ENCODE data around the gene TCOF1.
A peak's percentile ranks its signal among the peaks of the same experiment; 100 is the strongest.
"Not testable (repeated sequence)": the region's sequence is repeated elsewhere in the genome, so short reads cannot be mapped to it uniquely, and the experiment has no call there.

The TCOF1 gene

DNA sequence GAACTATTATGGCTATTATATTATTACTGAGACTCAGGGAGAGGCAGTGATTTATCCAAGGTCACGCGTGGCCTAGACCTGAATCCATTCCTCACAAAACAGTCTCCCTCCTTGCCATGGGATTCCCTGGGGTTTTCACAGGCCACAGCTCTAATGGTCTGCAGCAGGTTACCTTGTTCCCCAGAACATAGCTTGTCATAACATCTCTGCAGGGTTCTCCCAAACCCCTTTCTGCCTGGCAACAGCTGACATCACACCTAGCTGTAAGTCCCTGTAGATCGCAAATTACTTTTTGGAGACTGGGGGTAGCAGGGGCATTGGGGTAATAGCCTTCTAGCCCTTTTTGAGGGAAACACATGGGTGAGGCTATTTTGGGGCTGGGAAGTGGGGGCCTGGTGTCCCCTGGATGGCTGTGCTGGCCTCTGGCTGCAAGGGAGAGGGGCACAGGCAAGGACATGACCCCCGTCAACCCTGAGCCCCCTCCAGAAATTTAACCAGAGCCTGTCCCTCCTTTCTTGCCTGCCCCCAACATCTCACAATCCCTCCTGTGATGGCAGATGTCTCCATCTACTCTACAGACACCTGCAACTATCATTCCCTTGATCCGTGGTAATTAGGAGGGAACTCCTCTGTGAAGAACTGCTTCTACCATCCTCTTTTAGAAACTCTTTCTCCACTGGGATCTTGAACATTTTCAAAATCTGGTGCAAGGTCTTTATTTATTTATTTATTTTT, 53.9 kb downstream of the TCOF1 start:
- peaks cover 50% of the 10 kb centered on the region for H3K79me2 ChIP-seq (ENCODE audit: insufficient read depth, low read depth)
- peaks cover 5% of the 10 kb centered on the region; the same call in 1 of the 2 replicates for H4K20me1 ChIP-seq (ENCODE audit: insufficient read depth)
- no peak overlapping the region for H3K4me3 ChIP-seq (IDR thresholded peaks at IDR 0.05; ENCODE audit: insufficient read depth, low read depth, low read length)
- TF ChIP-seq, protein P1, sequence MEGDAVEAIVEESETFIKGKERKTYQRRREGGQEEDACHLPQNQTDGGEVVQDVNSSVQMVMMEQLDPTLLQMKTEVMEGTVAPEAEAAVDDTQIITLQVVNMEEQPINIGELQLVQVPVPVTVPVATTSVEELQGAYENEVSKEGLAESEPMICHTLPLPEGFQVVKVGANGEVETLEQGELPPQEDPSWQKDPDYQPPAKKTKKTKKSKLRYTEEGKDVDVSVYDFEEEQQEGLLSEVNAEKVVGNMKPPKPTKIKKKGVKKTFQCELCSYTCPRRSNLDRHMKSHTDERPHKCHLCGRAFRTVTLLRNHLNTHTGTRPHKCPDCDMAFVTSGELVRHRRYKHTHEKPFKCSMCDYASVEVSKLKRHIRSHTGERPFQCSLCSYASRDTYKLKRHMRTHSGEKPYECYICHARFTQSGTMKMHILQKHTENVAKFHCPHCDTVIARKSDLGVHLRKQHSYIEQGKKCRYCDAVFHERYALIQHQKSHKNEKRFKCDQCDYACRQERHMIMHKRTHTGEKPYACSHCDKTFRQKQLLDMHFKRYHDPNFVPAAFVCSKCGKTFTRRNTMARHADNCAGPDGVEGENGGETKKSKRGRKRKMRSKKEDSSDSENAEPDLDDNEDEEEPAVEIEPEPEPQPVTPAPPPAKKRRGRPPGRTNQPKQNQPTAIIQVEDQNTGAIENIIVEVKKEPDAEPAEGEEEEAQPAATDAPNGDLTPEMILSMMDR (conservative IDR thresholded peaks at IDR 0.05; ENCODE audit: low read depth, low read length), result no peak
- peak overlapping the region; percentile 95 for H3K9ac ChIP-seq
- H3K27ac ChIP-seq, result peak overlapping the region; percentile 97
- H2AFZ ChIP-seq (ENCODE audit: low read depth), result no peak overlapping the region
- H3K4me1 ChIP-seq (ENCODE audit: low read depth, poor library complexity, severe bottlenecking), result peaks cover 31% of the 10 kb centered on the region
- peak overlapping the region; percentile 97 for H3K4me2 ChIP-seq
- H3K27me3 ChIP-seq (ENCODE audit: insufficient read depth, low read depth), result no peaks in the 10 kb centered on the region
- no peaks in the 10 kb centered on the region; the same call in 1 of the 2 replicates for H3K36me3 ChIP-seq (ENCODE audit: insufficient read depth)

DNA sequence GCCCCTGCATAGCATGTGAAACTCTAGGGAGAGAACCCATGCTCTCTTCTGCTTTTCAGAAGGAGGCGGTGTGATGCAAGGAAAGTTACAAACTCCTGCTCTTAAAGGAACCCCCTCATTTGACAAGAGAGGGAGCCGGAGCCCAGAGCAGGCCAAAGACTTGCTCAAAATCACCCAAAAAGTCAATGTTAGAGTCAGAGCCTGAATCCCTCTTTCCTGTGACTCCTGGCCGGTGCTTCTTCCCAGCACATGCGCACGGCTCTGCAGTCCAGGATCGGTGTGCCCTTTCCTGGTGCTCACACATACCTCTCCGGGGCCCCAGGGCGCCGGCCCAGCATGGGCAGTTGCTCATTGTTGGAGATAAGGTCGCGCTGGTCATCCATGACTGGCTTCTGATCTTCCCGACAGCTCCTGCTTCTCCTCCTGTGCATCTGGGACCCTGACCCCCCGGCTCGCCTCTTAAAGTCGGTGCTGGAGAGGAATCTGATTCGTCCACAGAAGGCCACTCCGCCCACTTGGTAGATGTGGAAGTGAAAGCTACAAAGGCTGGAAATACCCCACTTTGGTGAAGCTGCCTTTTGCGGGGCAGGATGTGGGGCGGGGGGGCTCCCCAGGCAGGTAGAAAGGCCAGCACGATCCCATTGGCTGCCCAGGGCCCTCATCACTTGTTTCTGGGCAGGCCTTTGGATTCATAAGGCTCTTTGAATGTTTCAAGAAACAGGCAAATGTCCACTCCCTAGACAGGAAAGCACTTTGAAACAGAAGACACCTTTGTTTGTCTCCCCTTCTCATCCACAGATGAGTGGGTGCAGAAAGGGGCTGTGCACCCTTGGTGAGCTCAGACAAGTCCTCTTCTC, 55.0 kb downstream of the TCOF1 start, which contains the start of gene CD74:
CD74 (minus strand) TSS at position 592 of the 857 bp plus-strand sequence; CDS start at position 431, 161 bp downstream.
- no peak within 1 kb of the TSS for H3K4me3 ChIP-seq (IDR thresholded peaks at IDR 0.05; ENCODE audit: insufficient read depth, low read depth, low read length)

DNA sequence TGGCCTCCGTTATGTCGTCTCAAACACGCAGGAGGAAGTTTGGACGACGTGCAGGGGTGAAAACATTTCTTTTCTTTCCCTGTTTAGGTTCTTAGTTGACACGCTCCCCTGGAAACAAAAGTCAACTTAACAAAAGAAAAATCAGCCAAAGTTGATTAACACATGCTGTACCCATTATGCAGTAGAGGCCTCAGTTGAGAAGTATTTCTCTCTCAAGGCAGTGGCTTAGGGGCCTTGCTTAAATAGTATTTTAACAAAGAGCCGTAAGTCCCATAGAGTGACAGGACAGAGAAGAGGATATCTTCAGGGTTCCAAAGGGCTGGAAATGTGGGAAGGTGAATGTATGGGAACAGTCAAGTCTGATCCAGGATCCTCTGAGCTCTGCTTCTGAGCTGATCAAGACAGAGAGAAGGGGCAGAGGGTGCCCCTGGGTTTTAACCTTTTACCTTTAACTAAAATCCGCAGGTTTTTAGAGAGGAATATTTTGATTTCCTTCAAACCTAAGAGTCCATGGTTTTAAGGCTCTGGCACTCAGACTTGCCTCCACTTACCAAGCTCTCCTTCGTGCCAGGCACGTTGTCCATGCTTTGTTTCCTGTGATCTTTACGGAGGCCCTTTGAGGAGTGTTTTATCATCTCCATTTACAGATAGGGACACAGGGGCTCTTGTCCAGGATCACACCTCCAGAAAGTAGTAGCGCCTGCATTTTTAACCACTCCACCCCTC, 55.8 kb downstream of the TCOF1 start:
- Histone ChIP-seq H3K4me3 (IDR thresholded peaks at IDR 0.05; ENCODE audit: insufficient read depth, low read depth, low read length) (no peak overlapping the region), H3K4me2 (peak overlapping the region; percentile 50; the same call in 1 of the 2 replicates), H4K20me1 (ENCODE audit: insufficient read depth) (peaks cover 5% of the 10 kb centered on the region; the same call in 1 of the 2 replicates), H3K36me3 (ENCODE audit: insufficient read depth) (no peaks in the 10 kb centered on the region; the same call in 1 of the 2 replicates), H3K9ac (peak overlapping the region; percentile 95), H2AFZ (ENCODE audit: low read depth) (peak overlapping the region; percentile 40; the same call in 1 of the 2 replicates), H3K79me2 (ENCODE audit: insufficient read depth, low read depth) (peaks cover 43% of the 10 kb centered on the region), H3K27me3 (ENCODE audit: insufficient read depth, low read depth) (no peaks in the 10 kb centered on the region), H3K27ac (peak overlapping the region; percentile 97), H3K4me1 (ENCODE audit: low read depth, poor library complexity, severe bottlenecking) (peaks cover 31% of the 10 kb centered on the region)
- TF ChIP-seq, protein P1 (conservative IDR thresholded peaks at IDR 0.05; ENCODE audit: low read depth, low read length), result no peak

More for the DNA sequence above, 55.0 kb downstream of the TCOF1 start, which contains the start of gene CD74:
- Histone ChIP-seq H4K20me1 (ENCODE audit: insufficient read depth) (peaks cover 5% of the 10 kb centered on the region; the same call in 1 of the 2 replicates), H2AFZ (ENCODE audit: low read depth) (peak within 1 kb of the TSS; percentile 40; the same call in 1 of the 2 replicates), H3K79me2 (ENCODE audit: insufficient read depth, low read depth) (peaks cover 50% of the 10 kb centered on the region), H3K36me3 (ENCODE audit: insufficient read depth) (no peaks in the 10 kb centered on the region; the same call in 1 of the 2 replicates), H3K9ac (peak within 1 kb of the TSS; percentile 95), H3K27me3 (ENCODE audit: insufficient read depth, low read depth) (no peaks in the 10 kb centered on the region), H3K4me1 (ENCODE audit: low read depth, poor library complexity, severe bottlenecking) (peaks cover 31% of the 10 kb centered on the region), H3K4me2 (peak within 1 kb of the TSS; percentile 97), H3K27ac (peak within 1 kb of the TSS; percentile 97)
- TF ChIP-seq, protein P1 (conservative IDR thresholded peaks at IDR 0.05; ENCODE audit: low read depth, low read length), result no peak

DNA sequence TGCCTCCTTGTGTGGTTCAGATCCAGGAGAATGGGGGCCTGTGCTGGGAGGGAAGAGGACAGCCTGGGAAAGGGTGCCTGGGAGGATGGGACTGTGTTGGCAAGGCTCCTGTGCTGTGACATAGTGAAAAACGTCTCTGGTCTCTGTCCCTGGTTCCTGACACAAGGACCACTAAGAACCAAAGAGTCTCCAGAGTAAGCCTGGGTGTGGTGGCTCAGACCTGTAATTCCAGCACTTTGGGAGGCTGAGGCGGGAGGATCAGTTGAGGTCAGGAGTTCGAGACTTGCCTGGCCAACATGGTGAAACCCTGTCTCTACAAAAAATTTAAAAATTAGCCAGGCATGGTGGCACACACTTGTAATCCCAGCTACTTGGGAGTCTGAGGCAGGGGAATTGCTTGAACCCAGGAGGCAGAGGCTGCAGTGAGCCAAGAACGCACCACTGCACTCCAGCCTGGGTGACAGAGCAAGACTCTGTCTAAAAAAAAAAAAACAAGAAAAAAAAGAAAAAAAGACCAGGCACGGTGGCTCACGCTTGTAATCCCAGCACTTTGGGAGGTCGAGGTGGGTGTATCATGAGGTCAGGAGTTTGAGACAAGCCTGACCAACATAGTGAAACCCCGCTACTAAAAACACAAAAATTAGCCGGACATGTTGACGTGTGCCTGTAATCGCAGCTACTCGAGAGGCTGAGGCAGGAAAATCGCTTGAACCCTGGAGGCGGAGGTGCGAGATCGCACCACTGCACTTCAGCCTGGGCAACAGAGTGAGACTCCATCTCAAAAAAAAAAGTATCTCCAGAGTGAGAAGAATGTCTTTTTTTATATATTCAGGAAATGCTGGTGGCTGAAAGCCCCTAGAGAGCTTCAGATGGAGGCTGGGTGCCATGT, 56.6 kb downstream of the TCOF1 start:
- H3K4me3 ChIP-seq (IDR thresholded peaks at IDR 0.05; ENCODE audit: insufficient read depth, low read depth, low read length), result not testable (repeated sequence)

More for the DNA sequence above, 56.6 kb downstream of the TCOF1 start:
- H4K20me1 ChIP-seq (ENCODE audit: insufficient read depth); H2AFZ ChIP-seq (ENCODE audit: low read depth); H3K27me3 ChIP-seq (ENCODE audit: insufficient read depth, low read depth); H3K4me2 ChIP-seq; H3K36me3 ChIP-seq (ENCODE audit: insufficient read depth): not testable (repeated sequence)
- Histone ChIP-seq H3K9ac (peak overlapping the region; percentile 95; the same call in 1 of the 2 replicates), H3K4me1 (ENCODE audit: low read depth, poor library complexity, severe bottlenecking) (peaks cover 31% of the 10 kb centered on the region), H3K27ac (peak overlapping the region; percentile 97), H3K79me2 (ENCODE audit: insufficient read depth, low read depth) (peaks cover 35% of the 10 kb centered on the region)

Measured in KMS-11 (cell line).